Fibroblast of lung (primary cell): ENCODE data around the gene CCL25. TPM values are rescaled to one million over a fixed set of nuclear protein-coding genes. Genes with fewer than 3 reads are reported as not detected.

Experiments used
- DNase-seq, 2 donors: peaks; one replicate each; pipeline versions ENCODE4 v3.0.0 to v3.0.0-alpha.2; 2010; ENCODE audit warnings: low read depth in 2 of 2
- H2AFZ ChIP-seq: 2 replicates; pipeline ENCODE4 v1.5.1; 2012; ENCODE audit warnings: low read length, control low read depth, inconsistent platforms
- H3K27ac ChIP-seq: 2 replicates; pipeline ENCODE4 v1.5.1; 2011; ENCODE audit warnings: low read length, control low read depth; ENCODE audit not compliant: insufficient read depth
- H3K27me3 ChIP-seq: 2 replicates; pipeline ENCODE4 v1.5.1; 2011; ENCODE audit warnings: mild to moderate bottlenecking, low read length; ENCODE audit not compliant: control insufficient read depth, insufficient read depth
- H3K36me3 ChIP-seq: 2 replicates; pipeline ENCODE4 v1.5.1; 2011; ENCODE audit warnings: low read length; ENCODE audit not compliant: control insufficient read depth, insufficient read depth
- H3K4me1 ChIP-seq: 2 replicates; pipeline ENCODE4 v1.5.1; 2011; ENCODE audit warnings: low read length; ENCODE audit not compliant: control insufficient read depth, insufficient read depth; ENCODE audit errors: extremely low read depth
- H3K4me2 ChIP-seq: 2 replicates; pipeline ENCODE4 v1.5.1; 2011; ENCODE audit warnings: low read length, control low read depth; ENCODE audit not compliant: insufficient read depth; ENCODE audit errors: extremely low read depth
- H3K4me3 ChIP-seq, 4 experiments: fragments of 200-600 bp in 1 of 4; sonication (generic) in 1 of 4; replicated peaks in 1 of 4; 2 replicates each; pipeline ENCODE4 v1.5.1; 2011 to 2016; ENCODE audit warnings: low read length in 4 of 4, low read depth in 3 of 4, mild to moderate bottlenecking in 3 of 4, control low read depth in 2 of 4, inconsistent platforms in 1 of 4, mixed read lengths in 1 of 4; ENCODE audit not compliant: insufficient read depth in 1 of 4; ENCODE audit errors: control extremely low read depth in 1 of 4
- H3K79me2 ChIP-seq: 2 replicates; pipeline ENCODE4 v1.5.1; 2012; ENCODE audit warnings: mild to moderate bottlenecking, low read length, inconsistent platforms; ENCODE audit not compliant: control insufficient read depth, insufficient read depth
- H3K9ac ChIP-seq: 2 replicates; pipeline ENCODE4 v1.5.1; 2011; ENCODE audit warnings: mild to moderate bottlenecking, low read length, control low read depth; ENCODE audit not compliant: insufficient read depth
- H3K9me3 ChIP-seq: 2 replicates; pipeline ENCODE4 v1.5.1; 2012; ENCODE audit warnings: low read depth, low read length; ENCODE audit not compliant: control insufficient read depth, insufficient read depth
- H4K20me1 ChIP-seq: 2 replicates; pipeline ENCODE4 v1.5.1; 2011; ENCODE audit warnings: low read length; ENCODE audit not compliant: control insufficient read depth, insufficient read depth; ENCODE audit errors: extremely low read depth
- EZH2 ChIP-seq: IDR thresholded peaks from 2 replicates; pipeline ENCODE4 v1.5.1; 2012; ENCODE audit warnings: low read length, control low read depth, mild to moderate bottlenecking; ENCODE audit errors: missing control alignments
- polyA plus RNA-seq, 2 donors: library from polyadenylated mRNA; depleted of rRNA in 1 of 2; stranded (reverse) in 1 of 2; unstranded in 1 of 2; fragments of >200 nt; gene quantifications; 2 replicates each; pipeline ENCODE4 v1.2.1, GENCODE V29; 2011 to 2012; ENCODE audit warnings: missing spikeins in 1 of 2
- total RNA-seq: library from RNA; depleted of rRNA; stranded (reverse); fragments of >200 nt; gene quantifications from 2 replicates; pipeline ENCODE4 v1.2.1, GENCODE V29; 2014
- TF ChIP-seq, protein P1 (sequence below), 2 donors: IDR thresholded peaks in 1 of 2; conservative IDR thresholded peaks in 1 of 2; 1 replicate in 1 of 2; 2 replicates in 1 of 2; pipeline ENCODE4 v1.5.1; 2011 to 2012; ENCODE audit warnings: low read length in 2 of 2, control low read depth in 1 of 2, inconsistent platforms in 1 of 2, low read depth in 1 of 2, mild to moderate bottlenecking in 1 of 2

The CCL25 gene
- total and polyA plus RNA-seq, 2 donors (not counting 1 experiment from before 2014, with no cell fraction given), result not detected

DNA sequence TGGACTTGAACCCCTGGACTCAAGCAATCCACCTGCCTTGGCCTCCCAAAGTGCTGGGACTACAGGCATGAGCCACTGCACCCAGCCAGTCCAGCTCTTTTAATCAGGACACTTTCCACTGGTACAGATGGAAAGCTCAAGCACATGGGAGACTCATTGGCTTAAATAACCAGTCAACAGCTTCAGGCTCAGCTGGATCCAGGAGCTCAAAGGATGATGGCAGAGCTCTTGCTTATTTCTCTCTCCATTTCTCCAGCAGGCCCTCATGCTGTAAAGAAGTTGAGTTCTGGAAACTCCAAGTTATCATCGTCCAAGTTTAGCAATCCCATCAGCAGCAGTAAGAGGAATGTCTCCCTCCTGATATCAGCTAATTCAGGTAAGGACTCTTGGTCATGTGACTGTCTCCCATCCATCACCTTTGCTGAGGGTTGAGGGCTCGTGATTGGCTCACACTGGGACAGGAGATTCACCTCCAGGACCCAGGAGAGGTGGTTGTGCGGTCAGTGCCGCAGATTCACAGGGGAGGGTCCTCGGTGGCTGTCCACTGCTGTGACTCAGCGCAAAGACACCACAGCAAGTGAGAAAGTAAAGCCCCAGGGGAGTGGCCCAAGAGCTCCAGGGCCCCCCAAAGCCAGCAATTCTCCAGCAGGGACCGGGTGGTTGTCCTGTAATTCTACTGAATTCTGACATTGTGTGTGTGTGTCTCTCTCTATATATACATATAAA lies 5.1 kb downstream of the CCL25 start:
- no peak for DNase-seq
- no peak for TF ChIP-seq EZH2
- TF ChIP-seq, protein P1, sequence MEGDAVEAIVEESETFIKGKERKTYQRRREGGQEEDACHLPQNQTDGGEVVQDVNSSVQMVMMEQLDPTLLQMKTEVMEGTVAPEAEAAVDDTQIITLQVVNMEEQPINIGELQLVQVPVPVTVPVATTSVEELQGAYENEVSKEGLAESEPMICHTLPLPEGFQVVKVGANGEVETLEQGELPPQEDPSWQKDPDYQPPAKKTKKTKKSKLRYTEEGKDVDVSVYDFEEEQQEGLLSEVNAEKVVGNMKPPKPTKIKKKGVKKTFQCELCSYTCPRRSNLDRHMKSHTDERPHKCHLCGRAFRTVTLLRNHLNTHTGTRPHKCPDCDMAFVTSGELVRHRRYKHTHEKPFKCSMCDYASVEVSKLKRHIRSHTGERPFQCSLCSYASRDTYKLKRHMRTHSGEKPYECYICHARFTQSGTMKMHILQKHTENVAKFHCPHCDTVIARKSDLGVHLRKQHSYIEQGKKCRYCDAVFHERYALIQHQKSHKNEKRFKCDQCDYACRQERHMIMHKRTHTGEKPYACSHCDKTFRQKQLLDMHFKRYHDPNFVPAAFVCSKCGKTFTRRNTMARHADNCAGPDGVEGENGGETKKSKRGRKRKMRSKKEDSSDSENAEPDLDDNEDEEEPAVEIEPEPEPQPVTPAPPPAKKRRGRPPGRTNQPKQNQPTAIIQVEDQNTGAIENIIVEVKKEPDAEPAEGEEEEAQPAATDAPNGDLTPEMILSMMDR (conservative IDR thresholded peaks at IDR 0.05 in 1 of 2, IDR thresholded peaks at IDR 0.05 in 1 of 2; ENCODE audit: low read depth in 1 of 2, low read length in 2 of 2), result no peak
- Histone ChIP-seq H3K4me2 (no peak overlapping the region), H3K27me3 (no peaks in the 10 kb centered on the region), H3K27ac (no peak overlapping the region), H4K20me1 (no peaks in the 10 kb centered on the region), H3K36me3 (no peaks in the 10 kb centered on the region), H3K79me2 (no peaks in the 10 kb centered on the region), H3K9me3 (no peaks in the 10 kb centered on the region), H3K9ac (no peak overlapping the region), H3K4me1 (no peaks in the 10 kb centered on the region), H3K4me3 (no peak overlapping the region), H2AFZ (no peak overlapping the region)

DNA sequence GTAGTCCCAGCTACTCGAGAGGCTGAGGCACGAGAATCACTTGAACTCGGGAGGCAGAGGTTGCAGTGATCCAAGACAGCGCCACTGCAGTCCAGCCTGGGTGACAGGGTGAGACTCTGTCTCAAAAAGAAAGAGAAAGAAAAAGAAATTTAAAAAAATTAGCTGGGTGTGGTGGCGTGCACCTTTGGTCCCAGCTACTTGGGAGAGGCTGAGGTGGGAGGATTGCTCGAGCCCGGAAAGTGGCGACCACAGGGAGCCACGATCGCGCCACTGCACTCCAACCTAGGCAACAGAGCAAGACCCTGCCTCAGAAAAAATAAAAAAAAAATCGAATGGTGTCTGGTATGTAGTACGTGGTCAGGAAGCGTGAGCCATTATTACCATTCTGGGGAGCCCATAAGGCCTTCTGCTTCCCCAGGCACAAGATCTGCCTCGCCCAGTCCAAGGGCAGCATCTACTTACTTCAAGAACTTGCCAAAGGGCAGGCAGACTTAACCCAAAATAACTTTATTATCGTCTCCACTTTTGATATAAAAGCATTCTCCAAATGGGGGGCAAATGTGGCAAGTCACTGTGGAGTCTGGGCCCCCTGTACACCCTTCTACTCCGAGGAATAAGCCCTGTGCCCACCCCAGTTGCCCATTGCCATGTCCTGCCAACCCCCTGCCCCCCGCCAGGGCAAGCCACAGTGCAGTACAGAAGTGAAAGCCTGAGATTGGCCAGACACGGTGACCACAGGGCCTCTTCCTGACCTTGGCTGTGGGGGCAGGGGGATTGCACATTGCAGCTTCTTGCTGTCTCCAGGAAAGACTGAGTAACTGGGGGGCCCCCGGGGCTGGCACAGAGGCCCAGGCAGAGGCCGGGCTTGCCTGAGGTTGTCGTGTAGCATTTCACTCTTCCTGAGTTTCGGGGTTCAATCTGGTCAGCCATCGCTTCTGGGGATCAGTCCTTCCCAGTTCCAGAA lies 12.6 kb downstream of the CCL25 start:
- Histone ChIP-seq H4K20me1 (no peaks in the 10 kb centered on the region), H2AFZ (no peak overlapping the region), H3K36me3 (no peaks in the 10 kb centered on the region), H3K27ac (no peak overlapping the region), H3K79me2 (no peaks in the 10 kb centered on the region), H3K4me1 (no peaks in the 10 kb centered on the region), H3K4me3 (no peak overlapping the region), H3K9me3 (no peaks in the 10 kb centered on the region), H3K9ac (no peak overlapping the region), H3K27me3 (no peaks in the 10 kb centered on the region), H3K4me2 (no peak overlapping the region)
- TF ChIP-seq EZH2, result no peak
- TF ChIP-seq, protein P1 (conservative IDR thresholded peaks at IDR 0.05 in 1 of 2, IDR thresholded peaks at IDR 0.05 in 1 of 2; ENCODE audit: low read depth in 1 of 2, low read length in 2 of 2), result no peak
- no peak for DNase-seq

DNA sequence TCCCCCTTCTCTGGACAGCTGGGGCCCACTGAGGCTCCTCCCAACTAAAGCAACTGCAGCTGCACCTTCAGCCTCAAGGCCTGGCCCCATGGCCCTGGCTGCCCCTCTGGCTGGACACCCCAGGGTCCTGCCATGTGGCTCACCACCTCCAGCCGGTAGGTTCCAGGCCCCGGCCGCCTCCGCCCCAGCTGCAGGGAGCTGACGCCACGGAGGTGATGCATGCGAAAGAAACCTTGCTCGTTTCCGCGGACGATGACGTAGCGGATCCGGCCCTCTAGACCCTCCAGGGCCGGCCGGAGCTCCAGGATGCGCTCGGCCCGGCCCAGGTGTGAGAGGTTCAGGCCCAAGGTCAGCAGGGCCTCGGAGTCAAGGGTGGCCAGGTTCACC lies 13.3 kb downstream of the CCL25 start:
- Histone ChIP-seq H4K20me1 (no peaks in the 10 kb centered on the region), H3K4me2 (no peak overlapping the region), H3K4me3 (no peak overlapping the region), H3K27me3 (no peaks in the 10 kb centered on the region), H3K9ac (no peak overlapping the region), H3K79me2 (no peaks in the 10 kb centered on the region), H2AFZ (no peak overlapping the region), H3K27ac (no peak overlapping the region), H3K4me1 (no peaks in the 10 kb centered on the region), H3K36me3 (no peaks in the 10 kb centered on the region), H3K9me3 (no peaks in the 10 kb centered on the region)
- TF ChIP-seq, protein P1 (conservative IDR thresholded peaks at IDR 0.05 in 1 of 2, IDR thresholded peaks at IDR 0.05 in 1 of 2; ENCODE audit: low read depth in 1 of 2, low read length in 2 of 2), result no peak
- no peak for TF ChIP-seq EZH2
- DNase-seq, result no peak
